ENCODE data around the gene TGFB2.

The TGFB2 gene

DNA sequence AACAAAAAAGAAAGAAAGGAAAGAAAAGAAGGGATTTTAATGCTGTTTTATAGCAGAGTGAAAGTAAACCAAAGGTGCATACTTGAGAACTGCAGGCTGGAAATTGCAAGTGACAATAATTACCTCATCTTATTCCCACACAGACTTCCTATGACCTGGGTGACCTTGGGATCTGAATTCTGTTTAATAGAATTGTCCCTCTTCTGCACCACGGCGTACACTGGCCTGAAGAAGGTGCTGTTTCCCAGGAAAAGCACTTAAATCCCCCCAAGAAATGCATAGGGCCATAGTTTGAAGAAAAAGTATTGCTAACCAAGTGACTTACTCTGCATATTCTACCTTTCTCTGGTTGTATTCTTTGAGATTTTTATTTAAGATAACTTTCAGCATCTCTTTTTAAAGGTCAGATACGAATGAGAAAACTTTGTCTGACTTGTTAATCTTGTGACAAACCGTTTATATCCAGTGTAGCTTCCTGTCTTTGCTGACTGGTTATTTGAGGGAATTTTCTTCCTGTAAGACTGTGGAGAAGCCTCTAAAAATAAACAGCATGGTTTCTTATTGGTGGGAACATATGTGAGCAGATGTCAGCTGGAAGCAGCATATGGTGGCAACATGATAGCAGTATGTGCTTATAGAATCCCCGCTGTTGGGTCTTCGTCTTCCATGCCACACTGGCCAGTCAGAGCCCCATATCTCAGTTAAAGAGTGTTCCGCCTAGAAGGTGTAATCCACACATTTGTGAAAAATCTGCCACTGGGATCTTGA, 16.3 kb downstream of the TGFB2 start:
- peak; percentile 72 for DNase-seq (ENCODE audit: low read depth)

DNA sequence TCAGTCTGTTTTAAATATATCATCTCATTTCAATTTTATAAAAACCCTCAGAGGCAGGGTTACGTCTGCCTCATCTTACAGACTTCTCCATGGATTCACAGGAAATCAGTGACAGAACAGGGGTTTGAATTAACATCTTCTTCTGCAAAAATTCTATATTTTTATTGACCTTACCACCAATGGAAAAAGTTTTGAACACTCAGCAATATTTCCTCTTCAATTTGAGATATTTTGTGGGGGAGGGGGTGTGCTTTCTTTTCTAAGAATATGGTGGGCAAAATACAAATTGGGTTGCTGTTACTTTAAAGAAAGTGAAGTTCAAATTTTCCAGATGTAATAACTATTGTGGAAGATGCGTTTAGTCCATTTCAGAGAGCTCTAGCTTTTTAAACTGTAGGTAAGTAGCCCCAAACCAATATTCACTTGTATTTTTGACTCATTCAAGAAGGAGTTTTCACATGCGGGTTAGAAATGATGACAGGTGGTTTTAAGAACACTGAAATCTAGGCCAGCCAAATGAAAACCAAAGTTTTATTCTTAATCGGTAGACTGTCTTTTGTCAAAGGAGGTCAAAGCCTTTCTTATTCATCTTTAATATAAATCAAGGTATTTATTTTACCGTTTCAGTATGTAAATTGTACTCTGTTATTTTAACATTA, 17.4 kb downstream of the TGFB2 start:
- no peak for DNase-seq (ENCODE audit: low read depth)

DNA sequence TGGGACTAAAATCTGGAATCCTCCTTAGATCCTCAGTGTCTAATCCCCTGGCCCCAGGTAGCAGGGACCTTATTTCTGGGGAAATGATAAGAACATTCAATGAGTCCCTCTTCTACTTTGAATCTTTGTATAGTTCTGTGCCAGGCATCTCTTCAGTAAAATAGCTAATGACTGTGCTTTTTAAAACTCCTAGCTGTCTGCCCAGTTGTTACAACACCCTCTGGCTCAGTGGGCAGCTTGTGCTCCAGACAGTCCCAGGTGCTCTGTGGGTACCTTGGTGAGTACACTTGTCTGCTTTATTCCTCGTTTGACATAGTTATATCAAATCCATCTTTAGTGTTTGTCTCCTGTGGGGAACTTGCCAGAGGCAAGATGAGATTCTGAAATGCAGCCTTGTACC, 18.0 kb downstream of the TGFB2 start:
- no peak for DNase-seq (ENCODE audit: low read depth)

DNA sequence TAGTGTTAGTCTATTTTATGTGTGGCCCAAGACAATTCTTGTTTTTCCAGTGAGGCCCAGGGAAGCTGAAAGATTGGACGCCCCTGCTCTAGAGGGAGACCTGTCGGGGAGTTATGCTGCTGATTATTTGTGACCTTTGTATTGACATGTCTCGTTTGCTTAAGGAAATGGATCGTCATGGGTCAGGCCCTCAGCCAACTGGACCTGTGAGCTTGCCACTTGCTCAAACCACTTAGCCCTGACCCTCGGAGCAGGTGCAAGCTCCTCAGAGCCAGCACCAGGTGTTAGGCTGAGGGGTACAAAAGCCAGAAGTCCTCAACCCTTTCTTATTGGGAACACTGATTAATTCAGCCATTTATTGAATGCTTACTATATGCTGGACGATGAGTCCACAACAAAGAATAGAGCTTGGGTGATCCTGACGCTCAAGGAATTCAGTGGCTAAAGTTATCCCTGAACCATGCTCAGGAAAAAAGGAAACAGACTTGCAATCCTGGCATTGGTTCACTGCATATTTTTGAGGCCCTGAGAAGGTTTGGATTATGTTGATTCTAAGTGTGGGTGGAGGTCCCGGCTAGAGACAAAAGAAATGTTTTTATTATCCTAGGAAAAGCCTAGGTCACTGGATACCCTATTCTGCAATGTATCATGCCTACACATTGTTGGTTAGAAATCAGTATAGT, 19.0 kb downstream of the TGFB2 start:
- no peak for DNase-seq (ENCODE audit: low read depth)

DNA sequence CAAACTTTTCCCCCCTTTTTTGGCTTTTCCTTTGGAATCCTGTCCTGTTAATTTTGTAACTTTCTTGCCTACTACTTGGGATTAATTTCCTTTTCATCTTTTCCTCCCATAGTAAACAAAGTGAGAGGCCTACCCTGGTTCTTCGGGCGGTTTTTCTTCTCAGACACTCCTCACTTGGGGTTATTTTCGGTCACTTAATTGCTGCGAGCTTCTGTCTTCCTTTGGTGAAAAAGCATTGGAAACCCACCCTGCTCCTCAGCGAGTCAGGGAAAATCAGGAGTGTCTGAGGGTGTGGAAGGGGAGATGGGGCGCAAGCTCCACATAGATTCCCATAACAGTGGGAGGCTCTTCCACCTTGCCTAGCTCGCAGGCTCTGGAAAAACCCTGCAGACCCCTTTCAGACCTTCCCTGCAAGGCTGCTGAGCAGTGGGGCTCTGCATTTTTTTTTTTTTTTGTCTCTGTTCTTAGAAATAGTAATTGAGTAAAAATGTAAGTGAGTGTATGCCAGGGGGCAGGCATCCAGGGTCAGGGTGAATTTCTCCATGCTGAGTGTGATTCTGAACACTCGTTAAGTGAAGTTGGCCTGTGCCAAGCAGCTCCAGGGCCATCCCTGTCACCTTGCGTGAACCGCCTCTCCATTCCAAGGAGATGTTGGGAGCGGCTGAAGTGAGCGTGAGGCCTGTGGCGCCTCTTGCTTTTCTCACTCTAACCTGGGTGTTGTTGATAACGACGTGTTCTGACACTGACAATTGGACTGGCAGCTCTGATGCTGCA, 20.3 kb downstream of the TGFB2 start:
- DNase-seq (ENCODE audit: low read depth): no peak

DNA sequence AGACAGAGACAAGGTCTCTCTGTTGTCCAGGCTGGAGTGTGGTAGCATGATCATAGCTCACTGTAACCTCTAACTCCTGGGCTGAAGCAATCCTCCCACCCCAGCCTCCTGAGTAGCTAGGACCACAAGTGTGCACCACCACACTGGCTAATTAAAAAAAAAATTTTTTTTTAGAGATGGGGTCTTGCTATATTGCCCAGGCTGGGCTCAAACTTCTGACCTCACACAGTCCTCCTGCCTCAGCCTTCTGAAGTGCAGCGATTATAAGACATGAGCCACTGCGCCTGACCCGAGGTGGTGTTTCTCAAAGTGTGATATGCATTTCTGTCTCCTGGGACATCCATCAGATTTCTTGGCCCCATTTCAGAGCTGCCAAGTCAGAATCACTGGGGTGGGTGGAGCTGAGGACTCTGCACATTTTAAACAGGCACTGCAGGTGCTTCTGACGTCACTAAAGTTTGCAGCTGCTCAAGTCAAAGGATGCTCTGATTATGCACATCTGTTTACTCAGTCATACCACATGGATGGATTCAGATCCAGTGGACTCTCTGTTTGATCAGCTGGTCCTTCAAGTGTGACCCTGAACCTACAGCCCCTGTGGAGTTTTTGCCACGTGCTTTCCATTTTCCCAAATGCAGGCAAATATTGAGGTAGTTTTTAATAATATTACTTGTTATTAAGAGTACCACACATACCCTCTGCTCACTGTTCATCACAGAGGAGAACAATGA, 21.4 kb downstream of the TGFB2 start:
- DNase-seq (ENCODE audit: low read depth): no peak

DNA sequence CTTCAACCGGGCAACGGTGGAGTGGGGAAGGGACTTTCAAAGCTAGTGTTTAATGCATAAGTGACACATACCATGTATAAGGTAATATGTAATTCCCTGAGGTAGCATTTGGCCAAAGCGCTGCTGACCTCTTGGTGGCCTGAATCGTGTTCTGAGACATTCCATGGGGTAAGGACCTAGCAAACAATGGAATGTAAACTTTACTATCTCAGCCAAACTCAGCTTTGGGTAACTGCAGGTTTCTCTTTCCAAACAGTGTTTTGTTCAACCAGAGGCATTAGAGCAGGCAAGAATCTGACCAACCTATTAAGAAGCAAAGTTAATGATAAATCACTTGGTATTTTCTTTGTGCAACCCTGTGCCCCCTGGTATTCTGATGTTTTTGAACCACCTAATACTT, 22.0 kb downstream of the TGFB2 start:
- DNase-seq (ENCODE audit: low read depth): no peak

DNA sequence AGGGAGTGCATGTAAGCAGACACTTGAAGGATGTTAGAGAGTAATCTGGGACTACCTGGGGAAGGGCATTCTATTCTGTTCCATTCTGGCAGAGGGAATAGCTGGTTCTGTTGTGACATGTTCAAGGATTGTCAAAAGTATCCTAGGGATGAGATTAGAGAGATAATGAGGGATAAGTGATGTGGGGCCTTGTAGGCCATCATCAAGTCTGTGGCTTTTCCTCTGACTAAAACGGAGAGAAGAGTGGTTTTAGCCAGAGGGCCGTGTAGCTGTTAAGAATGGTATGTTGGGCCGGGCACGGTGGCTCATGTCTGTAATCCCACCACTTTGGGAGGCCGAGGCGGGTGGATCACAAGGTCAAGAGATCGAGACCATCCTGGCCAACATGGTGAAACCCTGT, 23.6 kb downstream of the TGFB2 start:
- DNase-seq (ENCODE audit: low read depth): no peak

DNA sequence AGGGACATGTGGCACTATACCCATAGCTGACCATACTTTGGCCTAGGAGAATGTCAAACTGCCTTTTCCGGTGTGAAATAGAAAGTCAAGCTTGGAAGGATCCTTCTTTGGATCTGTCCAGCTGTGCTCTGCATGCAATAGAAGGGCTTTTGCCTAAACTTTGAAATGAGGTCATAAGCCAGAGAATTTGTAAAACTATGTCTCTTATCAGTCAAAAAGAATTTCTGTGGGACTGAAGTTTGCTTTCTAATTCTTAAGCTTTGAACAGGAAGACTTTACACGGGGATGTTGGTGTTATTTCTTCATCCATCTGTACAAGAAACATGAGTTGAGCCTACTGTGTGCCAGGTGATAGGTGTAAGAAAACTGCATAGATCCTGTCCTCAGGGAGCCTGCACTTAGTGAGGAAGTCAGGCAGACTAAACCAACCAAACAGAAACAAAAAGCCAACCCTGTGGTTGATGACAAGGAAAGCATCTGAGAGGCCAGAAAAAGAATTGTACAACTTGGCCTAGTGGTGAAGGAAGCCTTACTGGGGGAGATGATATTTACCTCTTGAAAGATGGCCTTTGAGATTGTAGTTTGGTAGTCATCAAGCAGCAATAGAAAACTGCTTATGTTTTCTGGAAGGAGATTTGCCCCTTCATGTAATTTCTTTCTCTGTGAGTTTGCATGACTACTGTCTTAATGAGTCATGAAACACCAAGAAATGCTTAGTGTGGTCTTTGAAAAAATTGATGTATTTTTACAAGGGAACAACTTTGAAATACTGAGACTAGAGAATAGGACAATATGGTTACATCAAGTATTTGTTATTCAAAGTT, 24.8 kb downstream of the TGFB2 start:
- peak; percentile 74 for DNase-seq (ENCODE audit: low read depth)

DNA sequence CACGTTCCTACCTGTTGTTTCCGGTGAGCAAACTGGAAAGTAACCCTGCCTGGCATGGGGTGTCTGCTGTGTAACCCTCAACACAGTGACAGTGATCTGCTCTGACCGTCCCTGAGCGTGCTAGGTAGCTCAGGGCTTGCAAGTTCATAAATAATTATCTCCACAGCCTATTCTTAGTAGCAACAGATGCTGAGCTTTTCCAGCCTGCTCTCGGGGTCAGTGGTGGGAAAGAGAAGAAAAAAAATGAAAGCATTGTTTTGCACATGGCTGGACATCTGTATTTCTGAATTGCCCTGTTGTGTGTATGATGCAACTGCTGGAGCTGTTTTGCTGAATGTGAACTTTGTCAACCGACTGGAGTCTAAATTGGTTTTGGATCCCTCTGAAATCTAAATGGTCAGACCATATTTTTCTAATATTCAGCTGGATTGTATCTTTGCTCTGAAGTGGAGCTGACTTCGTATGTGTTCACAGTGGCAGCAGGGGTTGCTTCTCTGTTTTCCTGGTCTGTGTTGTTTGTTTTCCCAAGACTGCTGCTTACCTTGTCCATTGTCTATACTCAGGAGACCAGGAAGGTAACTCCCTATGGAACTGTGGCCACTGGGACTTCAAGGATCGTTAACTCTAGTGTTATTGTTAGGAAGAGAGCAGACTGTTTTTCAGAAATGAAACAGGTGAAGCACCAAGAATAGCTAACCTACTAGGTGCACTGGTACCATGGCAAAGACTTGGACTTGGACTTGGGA, 27.0 kb downstream of the TGFB2 start:
- no peak for DNase-seq (ENCODE audit: low read depth)

DNA sequence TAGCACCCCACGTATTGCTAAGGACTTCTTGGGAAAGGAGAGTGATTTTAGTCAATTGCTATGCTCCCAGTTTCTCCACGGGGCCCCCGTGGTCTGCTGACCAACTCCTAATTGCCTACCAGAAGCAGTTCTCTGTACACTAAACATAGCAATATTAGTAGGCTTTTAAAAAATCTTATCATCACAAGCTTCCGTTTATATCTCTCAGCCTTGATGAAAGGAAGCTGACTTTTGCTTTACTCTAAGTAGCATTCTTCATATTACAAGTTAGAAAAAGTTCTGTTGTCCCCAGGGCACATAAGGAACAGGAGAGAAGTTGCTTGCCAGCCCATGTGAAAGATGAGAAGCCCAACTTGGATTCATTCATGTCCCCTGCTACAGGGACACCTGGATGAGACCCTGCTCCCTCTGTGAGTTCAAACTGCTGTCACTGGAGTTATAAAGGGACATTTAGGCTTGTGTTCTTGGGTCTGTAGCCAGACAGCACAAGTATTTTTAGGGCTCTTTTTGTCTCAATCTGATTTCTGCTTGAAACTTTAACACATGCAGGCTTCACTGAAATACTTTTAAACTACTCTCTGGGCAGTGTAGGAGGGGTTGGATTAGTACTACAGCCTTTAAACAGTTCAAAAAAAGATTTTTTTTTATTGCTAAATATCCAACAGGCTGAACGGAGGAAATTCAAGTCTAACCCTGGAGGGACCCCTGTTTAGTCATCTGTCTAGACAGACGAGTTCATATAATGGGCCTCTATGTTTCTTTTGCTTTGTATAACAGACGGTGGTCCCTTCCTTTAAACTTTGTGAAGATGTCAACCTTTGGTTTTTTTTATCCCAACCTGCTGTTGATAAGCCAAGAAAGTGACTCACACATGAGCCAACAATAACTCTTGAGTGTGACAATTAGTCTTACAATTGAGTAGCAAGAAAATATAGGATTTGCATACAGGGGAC, 29.5 kb downstream of the TGFB2 start:
- DNase-seq (ENCODE audit: low read depth): peak; percentile 61

DNA sequence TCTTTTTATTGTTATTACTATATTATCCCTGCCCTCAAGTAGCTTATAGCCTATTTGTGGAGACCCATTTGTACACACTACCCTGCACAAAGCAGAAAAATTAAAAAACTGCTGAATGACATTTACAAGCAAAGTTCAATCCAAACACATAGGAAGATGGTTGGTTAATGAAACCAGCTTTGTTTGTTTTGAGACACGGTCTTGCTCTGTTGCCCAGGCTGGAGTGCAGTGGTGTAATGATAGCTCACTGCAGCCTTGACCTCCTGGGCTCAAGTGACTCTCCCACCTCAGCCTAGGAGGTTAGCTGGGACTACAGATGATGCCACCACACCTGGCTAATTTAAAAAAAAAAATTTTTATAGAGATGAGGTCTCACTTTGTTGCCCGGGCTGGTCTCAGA, 31.6 kb downstream of the TGFB2 start:
- DNase-seq (ENCODE audit: low read depth): peak; percentile 25

DNA sequence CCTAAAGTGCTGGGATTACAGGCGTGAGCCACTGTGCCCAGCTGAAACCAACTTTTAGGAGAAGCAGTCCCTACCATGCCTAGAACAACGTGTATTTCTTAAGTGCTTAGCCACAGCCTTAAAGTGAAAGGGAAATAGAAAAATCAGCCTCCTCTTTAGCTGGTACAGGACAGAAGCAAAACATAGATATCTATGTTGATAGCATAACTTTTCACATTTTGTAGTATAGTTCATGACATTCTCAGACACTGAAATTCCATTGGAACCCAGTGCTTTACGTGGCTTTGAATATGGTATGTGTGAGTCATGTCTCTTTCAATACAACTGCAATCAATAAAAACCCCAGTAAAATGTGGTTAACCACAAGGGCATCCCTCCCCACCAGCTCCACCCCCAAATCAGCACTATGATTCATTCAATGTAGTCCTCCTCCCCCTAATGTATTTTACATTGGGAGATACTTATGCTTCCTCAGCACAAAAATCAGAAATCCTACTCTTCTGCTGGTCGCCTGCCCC, 32.1 kb downstream of the TGFB2 start:
- peak; percentile 98 for DNase-seq (ENCODE audit: low read depth)

DNA sequence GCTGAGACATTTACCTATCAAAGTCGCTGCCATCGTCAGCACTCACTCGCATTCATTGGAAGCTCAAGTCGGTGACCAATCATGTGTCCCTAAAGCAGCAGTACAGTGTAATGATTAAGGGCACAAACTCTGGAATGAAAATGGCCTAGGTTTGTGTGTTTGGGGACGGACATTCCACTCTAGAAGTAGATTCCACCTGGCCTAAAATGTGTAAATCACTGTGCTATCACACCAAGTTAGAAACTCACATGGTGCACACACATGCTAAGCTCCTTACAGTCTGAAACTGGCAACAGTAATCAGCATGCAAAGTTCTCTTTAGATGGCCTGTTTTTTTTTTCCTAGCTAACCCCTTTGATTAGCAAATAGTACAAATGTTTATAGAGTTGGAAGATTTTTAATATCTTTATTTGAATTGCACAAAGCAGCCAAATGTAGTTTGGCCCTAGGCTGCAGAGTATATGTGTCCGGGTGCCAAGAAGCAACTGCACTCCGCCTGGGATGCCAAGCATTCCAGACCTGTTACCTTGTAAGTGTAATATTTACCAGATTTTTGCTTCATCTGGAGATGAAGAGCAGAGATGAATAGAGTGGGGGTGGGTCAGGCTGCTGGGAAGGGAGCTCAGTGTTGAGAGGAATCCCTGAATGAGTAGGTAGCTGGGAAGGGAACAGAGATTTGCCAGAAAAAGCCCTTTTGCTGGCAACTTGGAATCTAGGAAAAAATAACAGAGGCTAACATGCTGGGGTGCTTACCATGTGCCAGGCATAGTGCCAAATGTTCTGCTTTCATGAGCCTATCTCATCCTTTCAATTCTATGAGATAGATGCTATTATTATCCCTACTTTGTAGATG, 35.2 kb downstream of the TGFB2 start:
- DNase-seq (ENCODE audit: low read depth): peak; percentile 86

DNA sequence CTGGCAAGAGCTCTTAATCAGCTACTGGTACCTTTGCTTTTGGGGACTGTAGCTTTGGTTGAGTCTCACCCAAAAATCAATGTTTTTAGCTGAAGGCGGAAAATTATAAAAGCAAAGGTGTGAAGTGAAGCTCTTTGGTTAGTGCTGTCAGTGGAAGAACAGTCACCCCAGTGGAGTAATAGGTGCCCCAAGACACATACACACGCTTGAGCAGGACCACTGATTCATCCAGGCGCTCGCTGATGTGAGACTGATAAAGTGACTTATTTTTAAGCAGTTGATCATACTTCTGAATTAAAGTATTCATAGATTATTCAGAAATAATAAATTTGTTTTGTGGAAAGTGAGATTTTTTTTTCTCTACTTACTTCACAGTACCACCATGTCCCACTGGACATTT, 37.1 kb downstream of the TGFB2 start:
- DNase-seq (ENCODE audit: low read depth): no peak

DNA sequence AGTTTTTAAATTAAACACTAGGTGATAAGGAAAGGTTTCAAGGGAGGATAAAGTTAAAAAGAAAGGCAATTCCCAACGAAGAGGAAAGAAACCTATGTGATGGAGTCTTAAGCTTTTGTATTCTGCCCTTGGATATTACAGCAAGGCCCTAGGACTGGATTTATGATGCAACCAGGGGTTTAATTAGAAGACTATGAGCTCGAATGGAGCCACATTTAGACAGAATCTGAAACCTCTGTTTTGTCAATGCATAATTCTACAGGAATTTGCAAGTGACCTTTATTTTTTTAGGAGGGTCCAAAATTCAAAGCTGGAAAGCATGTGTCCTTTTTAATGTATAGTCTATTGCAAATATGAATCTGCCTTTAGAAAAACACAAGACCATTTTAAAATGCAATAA, 37.9 kb downstream of the TGFB2 start:
- no peak for DNase-seq (ENCODE audit: low read depth)

DNA sequence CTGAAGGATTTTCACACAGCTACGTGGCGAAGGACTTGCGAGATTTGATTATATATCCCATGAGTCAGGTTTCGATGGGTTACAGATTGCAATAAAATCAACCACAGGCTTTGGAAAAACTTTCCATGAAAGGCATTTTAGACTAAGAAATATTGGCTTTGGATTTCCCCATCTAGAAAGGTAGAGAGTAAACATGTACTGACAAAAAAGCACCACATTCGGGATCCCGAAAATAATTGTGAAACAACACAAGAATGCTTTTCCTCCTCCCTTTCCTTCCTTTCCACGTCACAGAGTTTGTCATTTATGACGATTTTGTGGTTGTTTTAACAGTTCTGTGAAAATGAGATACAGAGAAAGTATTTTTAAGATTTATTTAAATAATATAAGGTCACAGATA, 38.5 kb downstream of the TGFB2 start:
- DNase-seq (ENCODE audit: low read depth): peak; percentile 34

DNA sequence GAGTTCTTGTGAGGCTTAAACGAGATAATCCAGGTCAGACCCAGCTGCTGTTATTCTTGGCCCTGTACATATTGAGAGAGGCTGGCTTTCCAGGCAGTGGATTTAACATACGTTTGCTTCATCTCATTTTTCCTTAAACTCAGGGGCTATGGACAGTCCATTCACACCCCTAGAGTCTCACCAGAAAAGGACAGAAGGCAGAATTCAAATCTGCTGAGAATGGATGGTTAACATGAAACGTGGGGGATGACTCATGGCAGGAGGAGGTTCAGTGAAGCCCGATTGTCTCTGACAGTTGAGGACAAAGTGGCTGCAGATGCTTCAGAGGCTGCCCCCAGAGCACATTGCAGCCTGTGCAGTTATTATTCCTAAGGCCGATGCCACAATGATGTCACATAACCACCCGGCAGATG, 39.5 kb downstream of the TGFB2 start:
- DNase-seq (ENCODE audit: low read depth): peak; percentile 63
